Myocyte (in vitro differentiated cells): Measurements from ENCODE around the gene ENTHD1. TPM values are rescaled to one million over a fixed set of nuclear protein-coding genes. Genes with fewer than 3 reads are reported as not detected.
A peak's percentile ranks its signal among the peaks of the same experiment; 100 is the strongest.

ENCODE experiments used
- DNase-seq: peaks from one replicate; pipeline ENCODE4 v3.0.0-alpha.2; 2012; ENCODE audit warnings: low read depth
- total RNA-seq: library from RNA; depleted of rRNA; stranded (reverse); fragments of >200 nt; gene quantifications from 2 replicates; pipeline ENCODE4 v1.2.3, GENCODE V29; 2014

ENTHD1 gene
- total RNA-seq, 1 donor from 2014 or later, result not detected

DNA sequence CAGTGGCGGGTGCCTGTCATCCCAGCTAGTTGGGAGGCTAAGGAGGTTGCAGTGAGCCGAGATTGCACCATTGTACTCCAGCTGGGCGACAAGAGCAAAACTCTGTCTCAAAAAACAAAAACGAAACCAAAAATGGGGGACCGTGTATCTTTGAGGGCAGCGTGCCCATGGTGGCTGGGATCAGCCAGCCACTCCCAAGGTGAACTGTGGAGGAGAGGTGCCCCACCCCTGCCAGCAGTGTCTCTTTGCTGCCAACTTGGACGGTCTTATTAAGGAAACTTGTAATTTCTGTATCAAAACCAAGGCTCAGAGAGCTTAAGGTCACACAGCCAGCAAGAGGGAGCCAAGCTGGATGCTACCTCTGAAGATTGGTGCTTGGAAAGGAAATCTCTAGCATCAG lies 175.4 kb downstream of the ENTHD1 start:
- DNase-seq, result no peak

DNA sequence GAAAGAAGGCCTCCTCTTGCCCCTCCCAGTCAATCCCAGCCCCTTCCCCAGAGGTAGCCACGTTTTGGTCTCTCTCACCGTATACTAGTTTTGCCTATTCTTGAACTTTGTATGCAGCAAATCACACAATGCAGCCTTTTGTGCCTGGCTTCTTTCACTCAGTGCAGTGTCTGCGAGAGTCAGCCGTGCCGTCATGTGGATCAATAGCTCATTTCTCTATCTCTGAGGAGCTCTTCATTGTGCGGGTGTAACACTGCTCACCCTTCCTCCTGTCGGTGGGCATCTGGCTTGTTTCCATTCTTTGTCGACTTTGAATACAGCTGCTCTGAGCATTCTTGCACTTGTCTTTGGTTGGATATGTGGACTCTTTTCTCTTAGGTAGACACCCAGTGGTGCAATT lies 176.5 kb downstream of the ENTHD1 start:
- DNase-seq, result no peak

- no peak for DNase-seq
Observed at GRCh38 chr22:39716534-39716933, 177.0 kb downstream of the ENTHD1 start.

DNA sequence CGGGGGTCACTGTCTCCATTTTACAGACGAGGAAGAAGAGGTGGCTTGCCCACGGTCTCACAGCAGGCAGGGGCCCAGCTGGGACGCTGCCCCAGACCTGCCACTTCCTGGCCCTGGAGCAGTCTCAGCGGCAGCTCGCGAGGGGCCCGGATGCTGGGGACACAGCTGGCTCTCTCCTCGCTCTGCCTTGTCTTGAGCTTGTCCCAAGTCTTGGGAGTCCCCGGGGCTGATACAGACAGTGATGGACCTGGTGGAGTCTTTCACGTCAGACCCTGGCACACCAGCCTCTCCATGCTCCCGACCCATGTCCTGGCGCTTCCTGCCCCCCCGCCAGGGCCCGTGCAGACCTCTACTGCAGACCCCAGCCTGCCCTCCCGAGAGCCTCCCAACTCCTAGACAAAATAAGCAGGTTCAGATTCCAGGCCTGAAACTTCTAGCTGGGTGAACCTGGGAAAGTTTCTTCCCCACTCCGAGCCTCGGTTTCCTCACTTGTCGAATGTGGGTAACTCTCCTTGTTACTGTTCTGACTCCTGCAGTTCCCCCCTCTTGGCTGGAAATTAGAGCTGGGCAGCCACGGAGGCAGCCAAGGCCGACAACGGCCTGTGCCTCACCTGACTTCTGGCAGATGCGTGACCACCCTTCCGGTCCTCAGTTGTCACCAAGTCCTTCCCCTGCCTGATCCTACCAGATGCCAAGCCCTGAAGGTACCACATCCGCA lies 177.6 kb downstream of the ENTHD1 start:
- DNase-seq, result no peak

GRCh38 chr22:39714321-39714720 lies 179.2 kb downstream of the ENTHD1 start:
- no peak for DNase-seq

DNA sequence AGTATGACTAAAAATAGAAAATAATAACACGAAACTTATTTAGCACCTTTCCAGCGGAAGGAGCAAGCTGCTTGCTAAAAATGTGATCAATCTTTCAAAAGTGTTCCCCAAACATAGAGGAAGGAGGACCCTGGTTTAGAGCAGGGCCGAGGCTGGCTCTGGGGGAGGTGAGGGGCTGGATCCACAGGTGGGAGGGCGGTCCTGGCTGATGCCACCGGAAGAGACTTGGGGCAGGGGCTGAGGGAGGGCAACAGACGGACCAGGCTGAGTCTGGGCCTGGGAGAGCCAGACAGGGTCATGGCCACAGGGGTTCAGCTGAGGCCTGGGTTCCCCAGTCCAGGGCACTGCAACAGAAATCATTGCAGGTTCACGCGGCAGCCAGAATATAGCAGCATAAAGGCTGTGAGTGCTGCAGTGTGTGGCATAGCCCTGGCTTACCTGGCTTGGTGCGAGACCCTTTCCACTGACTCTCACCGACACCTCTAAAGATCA lies 179.7 kb downstream of the ENTHD1 start:
- no peak for DNase-seq

- DNase-seq, result no peak
Observed at GRCh38 chr22:39712751-39713525, 180.6 kb downstream of the ENTHD1 start.

GRCh38 chr22:39712081-39712480 lies 181.5 kb downstream of the ENTHD1 start:
- no peak for DNase-seq

- peak; percentile 58 for DNase-seq
Observed at GRCh38 chr22:39710380-39711150, 183.0 kb downstream of the ENTHD1 start.

DNA sequence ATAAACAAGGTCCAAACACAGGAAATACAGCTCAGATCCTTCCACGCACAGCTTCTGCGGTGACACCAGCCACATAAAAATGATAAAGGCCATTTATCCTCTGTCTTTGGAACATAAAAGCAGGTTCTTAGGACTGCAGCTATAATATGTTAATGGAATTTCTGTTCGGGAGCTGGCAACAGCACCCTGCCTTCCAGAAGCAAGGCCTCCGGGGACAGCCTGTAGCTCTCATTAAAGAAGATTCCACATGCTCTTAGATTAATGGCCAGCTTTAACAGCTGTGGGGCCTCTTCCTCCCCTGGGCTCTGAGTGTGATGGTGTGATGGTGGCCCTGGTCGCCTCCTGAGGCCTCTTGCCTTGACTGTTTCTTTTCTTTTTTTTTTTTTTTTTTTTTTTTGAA lies 185.7 kb downstream of the ENTHD1 start:
- DNase-seq, result no peak

DNA sequence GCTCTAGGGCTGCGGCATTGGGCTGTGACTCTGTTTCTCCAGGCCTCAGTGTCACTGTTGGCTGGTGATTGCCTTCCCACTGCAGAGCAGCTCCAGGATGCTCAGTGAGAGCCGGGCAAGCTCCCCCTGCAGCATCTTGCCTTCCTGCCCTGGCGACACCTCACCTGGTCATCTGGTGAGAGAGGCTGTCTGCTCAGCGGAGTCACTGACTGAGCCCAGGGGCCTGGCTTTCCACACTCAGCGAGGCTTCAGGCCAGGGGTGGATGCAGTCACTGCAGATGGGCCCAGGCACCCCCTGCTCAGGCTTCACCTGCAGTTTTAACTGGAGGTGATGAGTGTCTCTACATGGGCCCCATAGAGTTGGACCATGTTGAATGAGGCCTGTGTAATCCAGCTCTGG lies 186.2 kb downstream of the ENTHD1 start:
- DNase-seq, result no peak

- no peak for DNase-seq
Observed at GRCh38 chr22:39706376-39707140, 187.0 kb downstream of the ENTHD1 start.

DNA sequence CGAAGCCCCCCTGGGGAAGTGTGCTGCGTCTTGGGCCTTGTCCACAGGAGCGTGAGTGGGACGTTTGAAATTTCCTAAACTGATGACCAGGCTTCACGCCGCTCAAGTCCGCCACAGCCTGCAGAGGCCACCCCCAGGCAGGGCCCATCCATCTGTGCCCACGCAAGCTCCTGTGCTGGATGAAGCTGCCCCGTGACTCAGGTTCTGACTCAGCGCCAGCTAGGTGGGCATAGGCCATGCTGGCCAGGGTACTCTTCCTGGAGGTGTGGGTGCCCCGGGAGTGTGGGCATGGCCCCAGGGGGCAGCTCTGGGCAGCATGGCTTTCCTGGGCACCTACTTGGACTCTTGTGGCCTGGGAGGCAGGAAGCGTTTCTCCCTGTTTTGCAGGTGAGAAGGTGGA lies 188.2 kb downstream of the ENTHD1 start:
- no peak for DNase-seq

- DNase-seq, result peak; percentile 87
Observed at GRCh38 chr22:39703928-39704639, 189.5 kb downstream of the ENTHD1 start.

GRCh38 chr22:39703091-39703490 lies 190.5 kb downstream of the ENTHD1 start:
- no peak for DNase-seq

DNA sequence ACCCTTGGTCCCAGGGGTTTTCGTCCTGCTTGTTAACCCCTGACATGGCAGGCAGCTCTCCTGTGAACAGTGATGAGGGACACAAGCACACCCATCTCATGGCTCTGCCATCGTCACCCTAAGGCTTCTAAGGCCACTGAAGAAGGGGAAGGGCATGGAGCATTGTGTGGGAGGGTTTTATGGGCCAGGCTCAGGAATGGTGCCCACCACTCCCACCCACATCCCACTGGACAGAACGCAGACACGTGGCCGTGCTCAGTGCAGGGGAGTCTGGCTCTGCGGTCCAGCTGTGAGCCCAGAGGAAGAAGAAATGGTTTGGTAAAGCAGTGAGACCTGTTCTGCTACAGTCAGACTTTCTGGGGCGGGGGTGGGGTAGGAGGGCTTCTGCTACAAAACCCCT lies 193.0 kb downstream of the ENTHD1 start:
- no peak for DNase-seq

DNA sequence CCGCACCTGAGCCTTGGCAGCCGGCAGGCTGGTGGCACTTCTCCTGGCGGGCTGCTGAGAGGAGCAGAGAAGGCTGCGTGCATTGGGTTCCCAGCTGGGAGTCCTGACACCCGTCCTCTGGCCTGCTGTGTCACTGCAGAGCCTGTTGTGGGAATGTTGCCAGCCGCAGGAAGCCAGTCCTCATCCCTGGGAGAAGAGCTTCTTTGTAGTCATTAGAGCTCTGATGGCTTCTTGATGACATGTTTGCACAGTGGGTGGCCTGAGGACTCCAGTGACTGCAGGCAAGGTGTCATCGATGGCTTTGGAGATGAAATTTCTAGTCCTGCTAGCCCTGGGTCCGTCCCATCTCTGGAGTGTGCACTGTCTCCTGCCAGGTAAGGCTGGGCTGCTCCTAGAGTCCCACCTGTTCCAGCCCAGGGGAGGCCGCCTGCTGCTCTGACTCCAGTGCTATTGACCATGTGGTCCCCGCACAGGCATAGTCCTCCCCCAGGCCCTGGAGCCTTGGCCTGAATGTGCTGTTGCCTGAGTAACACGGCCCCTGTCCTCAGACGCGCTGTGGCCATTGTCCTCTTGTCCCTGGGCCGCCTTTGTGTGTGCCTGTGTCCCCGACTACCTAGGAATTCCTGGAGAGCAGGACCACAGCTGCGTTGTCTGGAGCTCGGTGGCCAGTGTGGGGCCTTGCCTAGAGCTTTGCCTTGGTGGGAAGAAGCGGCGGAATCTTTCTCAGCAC lies 193.8 kb downstream of the ENTHD1 start:
- no peak for DNase-seq

DNA sequence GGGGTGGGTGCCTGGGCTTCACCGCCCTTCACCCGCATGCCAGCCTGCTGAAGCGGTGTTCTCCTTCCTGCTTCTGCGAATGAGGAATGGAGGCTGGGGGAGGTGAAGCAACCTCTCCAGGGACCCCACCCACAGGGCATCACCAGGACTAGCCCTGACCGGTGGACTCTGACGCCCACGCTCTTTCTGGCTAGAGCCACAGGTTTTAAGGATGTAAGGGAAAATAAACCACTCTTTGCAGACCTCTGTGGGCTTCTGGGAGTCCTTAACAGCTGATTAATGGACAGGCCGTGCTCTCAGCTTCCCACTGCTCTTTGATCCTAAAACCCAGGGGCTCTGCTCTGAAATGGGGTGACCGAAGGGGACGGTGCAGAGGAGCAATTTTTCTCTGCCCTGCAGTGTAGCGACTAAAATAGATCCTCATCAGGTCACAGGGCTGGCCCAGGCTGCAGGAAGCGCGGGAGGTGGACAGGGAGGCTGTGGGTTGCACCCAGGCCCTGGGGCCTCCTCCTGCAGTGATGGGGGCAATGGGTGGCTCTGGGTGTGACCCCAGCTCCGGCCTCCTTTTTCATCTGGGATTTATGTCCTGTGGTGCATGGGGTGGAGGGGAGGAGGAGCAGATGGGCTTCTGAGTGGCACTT lies 195.7 kb downstream of the ENTHD1 start:
- DNase-seq, result no peak

DNA sequence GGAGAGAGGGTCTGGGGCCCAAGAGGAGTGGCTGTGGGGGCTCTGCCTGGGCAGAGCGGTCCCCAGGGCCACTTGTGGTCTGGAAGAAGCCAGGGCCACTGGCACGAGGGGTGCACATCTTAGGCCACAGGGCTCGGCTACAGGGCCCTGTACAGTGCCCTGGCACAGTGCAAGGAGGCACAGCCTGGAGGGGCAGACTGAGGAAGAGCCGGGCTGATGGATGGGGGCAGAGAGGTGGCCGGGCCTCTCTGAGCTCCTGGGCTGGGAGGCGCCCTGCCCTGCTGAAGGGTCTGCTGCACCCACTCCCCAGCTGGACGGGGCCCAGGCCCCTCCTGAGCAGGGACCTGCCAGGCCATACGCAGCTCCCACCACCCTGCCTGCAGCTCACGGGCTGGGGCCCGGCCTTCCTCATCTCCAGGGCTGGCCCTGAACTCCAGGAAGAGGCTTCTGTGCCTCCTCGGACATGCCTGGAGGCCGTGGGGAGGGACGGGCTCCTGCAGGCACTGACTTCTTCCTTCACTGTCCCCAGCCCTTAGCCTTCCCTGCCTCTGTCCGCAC lies 199.5 kb downstream of the ENTHD1 start:
- DNase-seq, result no peak
